Pancreas (tissue), 10 donors: Measurements from ENCODE around the gene TEKT3. TPM values are rescaled to one million over a fixed set of nuclear protein-coding genes. Genes with fewer than 3 reads are reported as not detected.

ENCODE experiments used
- ATAC-seq, 4 donors: fragments of 200-7000 bp; cut with Tn5 transposase; one replicate each; pipeline versions ENCODE4 v1.8.0 to v1.9.1; 2020; ENCODE audit warnings: mild to moderate bottlenecking in 4 of 4, moderate library complexity in 4 of 4
- DNase-seq, 6 donors: peaks; one replicate each; pipeline ENCODE4 v3.0.0-alpha.2; 2020
- FAIRE-seq: peaks from 2 replicates; lab custom pipeline; 2012; peaks lifted over from hg19 to GRCh38; lab: Jason Lieb, UNC
- H3K27ac ChIP-seq, 4 donors: fragments of 200-600 bp; sonication (generic); 1 replicate in 3 of 4; 2 replicates in 1 of 4; pipeline versions ENCODE4 v1.5.0 to v1.8.0; 2020
- H3K27me3 ChIP-seq, 4 donors: fragments of 200-600 bp; one replicate each; pipeline ENCODE4 v1.8.0; 2021
- H3K36me3 ChIP-seq, 3 donors: fragments of 200-600 bp; sonication (generic) in 1 of 3; one replicate each; pipeline versions ENCODE4 v1.5.0 to v1.8.0; 2020 to 2021
- H3K4me1 ChIP-seq, 3 donors: fragments of 200-600 bp; one replicate each; pipeline ENCODE4 v1.8.0; 2021
- H3K4me3 ChIP-seq, 4 donors: fragments of 200-600 bp; sonication (generic) in 2 of 4; one replicate each; pipeline versions ENCODE4 v1.5.0 to v1.8.0; 2020 to 2021
- H3K9me3 ChIP-seq, 4 donors: fragments of 200-600 bp; one replicate each; pipeline ENCODE4 v1.8.0; 2021
- WGBS, 2 donors: extraction: QIAGEN DNeasy Blood & Tissue Kit; methylation state at CpG; one replicate each; pipeline ENCODE4 v1.1.7; 2013; 5-methylcytosine and 5-hydroxymethylcytosine counted together
- intact Hi-C, 3 donors: fragments of 100-400 bp; cut with DNase I; formaldehyde crosslinking; loops; one replicate each; pipeline versions ENCODE4 v1.11.1 to v1.14.2; 2022
- polyA plus RNA-seq, 2 donors: library from polyadenylated mRNA; stranded (reverse); fragments of 200-250 nt; gene quantifications; one replicate each; pipeline ENCODE4 v1.2.3, GENCODE V29; 2013
- total RNA-seq, 6 donors: library from RNA; stranded (reverse); fragmentation: NEBNext Ultra II Directional in 4 of 6; extraction: Animal tissue kit (Norgen Biotek cat#: 25700) in 4 of 6; gene quantifications; one replicate each; pipeline versions ENCODE4 v1.2.1 to v1.2.4, GENCODE V29; 2021 to 2023
- TF ChIP-seq, protein P1 (sequence below), 4 donors: fragments of 200-600 bp; sonication (generic) in 3 of 4; IDR thresholded peaks; one replicate each; pipeline versions ENCODE4 v1.5.0 to v1.8.0; 2021; ENCODE audit warnings: antibody characterized with exemption in 4 of 4
- donor health status: healthy with polysubstance abuse.
- donor health status: DM: no; HTN: no; CAD: no; lungs with moderate emphysema.
- donor health status: DM: no; HTN: no; CAD: no.
- donor health status: control.
- donor health status: control.
- donor health status: Bipolar disorder and iron deficiency.
- donor health status: DM: yes; HTN: yes; CAD: no.
- donor health status: DM: no; HTN: no; CAD: no.
- donor health status: DM: no; HTN: no; CAD: no.
- donor health status: DM: yes; HTN: yes; CAD: no.

TEKT3 gene
- total and polyA plus RNA-seq, 8 donors = 0.23 to 2.7 (median 0.43) TPM; not detected in 3

DNA sequence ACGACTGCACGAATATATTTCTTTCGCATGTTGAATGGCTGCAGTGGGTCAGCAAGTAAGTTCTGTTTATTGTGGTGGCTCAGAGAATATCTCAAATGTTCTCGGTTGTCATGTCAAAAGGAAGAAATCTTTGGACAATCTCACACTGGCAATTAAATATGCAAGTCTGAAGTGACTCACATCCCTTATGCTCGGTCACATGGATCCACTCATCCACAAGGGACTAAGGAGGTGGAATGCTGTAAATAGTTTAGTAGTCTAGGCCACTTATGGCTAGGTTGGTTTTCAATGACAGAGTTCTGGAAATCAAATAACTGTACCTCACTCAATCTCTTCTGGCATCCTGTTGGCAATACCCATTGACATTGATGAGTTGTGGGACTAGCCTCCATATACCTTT, 43.2 kb downstream of the TEKT3 start:
- 67 to 81% methylated on average over 5 of the region's 5 CpGs for WGBS, 2 donors
- no peaks in the 10 kb centered on the region for H3K36me3 ChIP-seq
- no peak overlapping the region for H3K27ac ChIP-seq
- intact Hi-C loops = no loop called here
- H3K4me3 ChIP-seq = no peak overlapping the region
- no peaks in the 10 kb centered on the region for H3K27me3 ChIP-seq
- TF ChIP-seq, protein P1, sequence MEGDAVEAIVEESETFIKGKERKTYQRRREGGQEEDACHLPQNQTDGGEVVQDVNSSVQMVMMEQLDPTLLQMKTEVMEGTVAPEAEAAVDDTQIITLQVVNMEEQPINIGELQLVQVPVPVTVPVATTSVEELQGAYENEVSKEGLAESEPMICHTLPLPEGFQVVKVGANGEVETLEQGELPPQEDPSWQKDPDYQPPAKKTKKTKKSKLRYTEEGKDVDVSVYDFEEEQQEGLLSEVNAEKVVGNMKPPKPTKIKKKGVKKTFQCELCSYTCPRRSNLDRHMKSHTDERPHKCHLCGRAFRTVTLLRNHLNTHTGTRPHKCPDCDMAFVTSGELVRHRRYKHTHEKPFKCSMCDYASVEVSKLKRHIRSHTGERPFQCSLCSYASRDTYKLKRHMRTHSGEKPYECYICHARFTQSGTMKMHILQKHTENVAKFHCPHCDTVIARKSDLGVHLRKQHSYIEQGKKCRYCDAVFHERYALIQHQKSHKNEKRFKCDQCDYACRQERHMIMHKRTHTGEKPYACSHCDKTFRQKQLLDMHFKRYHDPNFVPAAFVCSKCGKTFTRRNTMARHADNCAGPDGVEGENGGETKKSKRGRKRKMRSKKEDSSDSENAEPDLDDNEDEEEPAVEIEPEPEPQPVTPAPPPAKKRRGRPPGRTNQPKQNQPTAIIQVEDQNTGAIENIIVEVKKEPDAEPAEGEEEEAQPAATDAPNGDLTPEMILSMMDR (IDR thresholded peaks at IDR 0.05) = no peak
- no peaks in the 10 kb centered on the region for H3K9me3 ChIP-seq
- no peaks in the 10 kb centered on the region for H3K4me1 ChIP-seq
- ATAC-seq (no peak), FAIRE-seq (no peak), DNase-seq (no peak)

DNA sequence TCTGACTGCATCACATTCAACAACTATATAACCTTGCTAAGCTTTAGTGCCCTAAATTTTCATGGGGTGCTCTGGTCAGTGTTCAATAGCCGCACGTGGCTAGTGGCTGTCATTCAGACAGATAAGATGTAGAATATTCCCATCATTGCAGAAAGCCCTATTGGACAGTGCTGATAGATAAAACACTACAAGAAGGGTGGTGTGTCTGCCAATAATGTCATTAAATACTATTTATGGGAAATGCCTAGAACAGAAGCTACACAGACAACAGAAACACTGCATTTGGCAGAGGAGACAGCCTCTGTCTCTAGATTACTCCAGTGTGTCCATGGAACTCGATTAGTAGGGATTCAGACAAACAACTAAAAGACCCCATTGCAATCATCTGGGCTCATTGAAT, 47.8 kb downstream of the TEKT3 start:
- Histone ChIP-seq H3K4me1 (no peaks in the 10 kb centered on the region), H3K4me3 (no peak overlapping the region), H3K9me3 (no peaks in the 10 kb centered on the region), H3K27ac (no peak overlapping the region), H3K36me3 (no peaks in the 10 kb centered on the region), H3K27me3 (no peaks in the 10 kb centered on the region)
- intact Hi-C loops = no loop called here
- no peak for ATAC-seq
- 67 to 73% methylated on average over 3 of the region's 3 CpGs for WGBS, 2 donors
- TF ChIP-seq, protein P1 (IDR thresholded peaks at IDR 0.05) = no peak
- DNase-seq = no peak
- FAIRE-seq = no peak

DNA sequence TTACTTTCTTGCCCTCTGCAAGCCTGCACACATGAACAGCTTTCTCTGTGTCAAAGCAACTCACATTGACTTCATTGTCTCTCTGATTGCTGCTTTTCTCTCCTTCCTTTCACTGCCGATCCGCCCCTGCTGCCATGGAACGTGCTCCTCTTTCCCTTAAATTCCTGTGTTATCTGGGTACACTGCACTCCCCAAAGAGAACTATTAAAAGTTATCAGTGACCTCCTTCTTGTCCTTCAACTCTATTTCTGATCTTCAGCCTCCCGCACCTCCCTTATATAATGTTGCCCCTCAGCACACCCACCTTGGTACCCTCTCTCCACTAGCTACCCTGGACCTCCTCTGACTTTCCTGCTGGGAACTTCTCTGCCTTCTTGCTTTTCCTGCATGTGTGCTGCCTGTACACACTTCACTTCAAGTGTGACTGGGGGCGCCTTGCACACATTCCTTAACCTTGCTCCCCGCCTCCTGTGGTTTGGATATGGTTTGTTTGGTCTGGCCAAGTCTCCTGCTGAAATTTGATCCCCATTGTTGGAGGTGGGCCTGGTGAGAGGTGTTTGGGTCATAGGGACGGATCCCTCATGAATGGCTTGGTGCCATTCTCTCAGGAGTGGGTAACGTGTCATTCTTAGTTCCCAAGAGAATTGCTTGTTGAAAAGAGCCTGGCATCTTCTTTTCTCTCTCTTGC, 49.6 kb downstream of the TEKT3 start:
- DNase-seq (no peak), ATAC-seq (no peak), FAIRE-seq (no peak)
- Histone ChIP-seq H3K9me3 (no peaks in the 10 kb centered on the region), H3K27me3 (no peaks in the 10 kb centered on the region), H3K4me1 (no peaks in the 10 kb centered on the region), H3K36me3 (no peaks in the 10 kb centered on the region), H3K27ac (no peak overlapping the region), H3K4me3 (no peak overlapping the region)
- intact Hi-C loops = no loop called here
- WGBS, 2 donors = 32 to 42% methylated on average over 8 of the region's 8 CpGs
- TF ChIP-seq, protein P1 (IDR thresholded peaks at IDR 0.05) = no peak

DNA sequence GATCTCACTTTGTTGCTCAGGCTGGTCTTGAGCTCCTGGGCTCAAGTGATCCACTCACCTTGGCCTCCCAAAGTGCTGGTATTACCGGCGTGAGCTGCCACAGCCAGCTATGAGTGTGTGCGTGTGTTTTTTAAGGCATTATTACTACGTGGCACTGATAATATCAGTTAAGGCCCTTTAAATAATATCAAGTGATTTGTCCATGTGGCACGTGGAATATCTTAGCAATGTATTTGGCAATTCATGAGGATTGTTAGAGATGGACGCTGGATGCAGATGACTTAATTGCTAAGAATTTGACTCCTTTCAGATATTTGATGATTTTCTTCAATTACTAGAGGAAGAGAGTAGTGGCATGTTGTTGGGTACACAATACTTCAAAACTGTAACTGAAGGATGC, 50.8 kb downstream of the TEKT3 start:
- no peaks in the 10 kb centered on the region for H3K9me3 ChIP-seq
- ATAC-seq = no peak
- no peaks in the 10 kb centered on the region for H3K4me1 ChIP-seq
- TF ChIP-seq, protein P1 (IDR thresholded peaks at IDR 0.05) = no peak
- no peak for DNase-seq
- no peaks in the 10 kb centered on the region for H3K36me3 ChIP-seq
- no peak overlapping the region for H3K4me3 ChIP-seq
- FAIRE-seq = no peak
- H3K27me3 ChIP-seq = no peaks in the 10 kb centered on the region
- no peak overlapping the region for H3K27ac ChIP-seq
- intact Hi-C loops = no loop called here
- 82 to 86% methylated on average over 6 of the region's 6 CpGs for WGBS, 2 donors
